GM23338 (cell line): ENCODE measurements around the gene GAN. TPM values are rescaled to one million over a fixed set of nuclear protein-coding genes. Genes with fewer than 3 reads are reported as not detected.

Experiments used
- ATAC-seq: fragments of 200-7000 bp; cut with Tn5 transposase; 3 replicates; pipeline ENCODE4 v1.9.1; 2020
- DNase-seq: peaks from one replicate; pipeline ENCODE4 v3.0.0-alpha.2; 2015; ENCODE audit warnings: low spot score
- H2AFZ ChIP-seq: fragments of 200-600 bp; sonication (generic); 2 replicates; pipeline ENCODE4 v1.8.0; 2016; ENCODE audit warnings: antibody characterized with exemption, mild to moderate bottlenecking, moderate library complexity
- H3F3A ChIP-seq: fragments of 200-600 bp; sonication (generic); replicated peaks from 2 replicates; pipeline ENCODE4 v1.8.0; 2017; ENCODE audit warnings: antibody characterized with exemption, mixed run types, low read depth
- H3K27ac ChIP-seq: fragments of 200-600 bp; sonication (generic); 2 replicates; pipeline ENCODE4 v1.6.1; 2016; ENCODE audit warnings: low read depth
- H3K27me3 ChIP-seq: fragments of 200-600 bp; sonication (generic); 2 replicates; pipeline ENCODE4 v1.8.0; 2016; ENCODE audit warnings: mild to moderate bottlenecking, mixed run types, moderate library complexity; ENCODE audit not compliant: insufficient read depth
- H3K36me3 ChIP-seq: fragments of 200-600 bp; sonication (generic); 2 replicates; pipeline ENCODE4 v1.8.0; 2016; ENCODE audit warnings: mild to moderate bottlenecking; ENCODE audit not compliant: insufficient read depth
- H3K4me1 ChIP-seq: fragments of 200-600 bp; sonication (generic); 2 replicates; pipeline ENCODE4 v1.8.0; 2016; ENCODE audit warnings: mild to moderate bottlenecking, moderate library complexity; ENCODE audit not compliant: insufficient read depth
- H3K4me2 ChIP-seq: fragments of 200-600 bp; sonication (generic); 2 replicates; pipeline ENCODE4 v1.7.1; 2017; ENCODE audit warnings: mixed run types
- H3K4me3 ChIP-seq: fragments of 200-600 bp; sonication (generic); 2 replicates; pipeline ENCODE4 v1.6.1; 2016; ENCODE audit warnings: mixed run types
- H3K79me2 ChIP-seq: fragments of 200-600 bp; sonication (generic); replicated peaks from 2 replicates; pipeline ENCODE4 v1.8.0; 2017; ENCODE audit warnings: mild to moderate bottlenecking; ENCODE audit not compliant: insufficient read depth
- H3K9me2 ChIP-seq: fragments of 200-600 bp; sonication (generic); 2 replicates; pipeline ENCODE4 v1.8.0; 2017; ENCODE audit not compliant: insufficient read depth
- H4K20me1 ChIP-seq: fragments of 200-600 bp; sonication (generic); replicated peaks from 2 replicates; pipeline ENCODE4 v1.8.0; 2017; ENCODE audit warnings: mild to moderate bottlenecking; ENCODE audit not compliant: insufficient read depth
- H3K27ac Mint-ChIP-seq: 2 replicates; pipeline ENCODE4 v1.8.0; 2020; ENCODE audit warnings: inconsistent platforms, mild to moderate bottlenecking, moderate library complexity, mixed read lengths
- H3K27me3 Mint-ChIP-seq: 3 replicates; pipeline ENCODE4 v1.8.0; 2022; ENCODE audit warnings: low read depth, mild to moderate bottlenecking, moderate library complexity, mixed read lengths, inconsistent platforms; ENCODE audit not compliant: insufficient read depth, poor library complexity
- H3K36me3 Mint-ChIP-seq: 3 replicates; pipeline ENCODE4 v1.8.0; 2021; ENCODE audit warnings: low read depth, mild to moderate bottlenecking, inconsistent platforms, moderate library complexity, mixed read lengths
- H3K4me1 Mint-ChIP-seq: 3 replicates; pipeline ENCODE4 v1.8.0; 2020; ENCODE audit warnings: mild to moderate bottlenecking, inconsistent platforms, mixed read lengths
- H3K4me3 Mint-ChIP-seq: 3 replicates; pipeline ENCODE4 v1.8.0; 2021; ENCODE audit warnings: moderate library complexity, mild to moderate bottlenecking, inconsistent platforms, mixed read lengths
- H3K9me3 Mint-ChIP-seq: 3 replicates; pipeline ENCODE4 v1.8.0; 2020; ENCODE audit warnings: moderate library complexity, mild to moderate bottlenecking, inconsistent platforms, mixed read lengths
- CREB1 ChIP-seq: fragments of 250-450 bp; sonication (Bioruptor Pico); IDR thresholded peaks from 2 replicates; pipeline ENCODE4 v1.5.0; 2020; ENCODE audit warnings: low read depth, mild to moderate bottlenecking, moderate library complexity
- CTCF ChIP-seq, 2 experiments: fragments of 200-600 bp in 1 of 2; sonication (generic) in 1 of 2; conservative IDR thresholded peaks; 2 replicates each; pipeline versions ENCODE4 v1.5.1 to v1.6.1; 2016 to 2017; ENCODE audit warnings: antibody characterized with exemption in 2 of 2, low read depth in 2 of 2, mild to moderate bottlenecking in 2 of 2, moderate library complexity in 1 of 2
- JUNB ChIP-seq: IDR thresholded peaks from one replicate; pipeline ENCODE4 v1.6.1; 2016; ENCODE audit warnings: antibody characterized with exemption; ENCODE audit not compliant: unreplicated experiment
- NANOG ChIP-seq: IDR thresholded peaks from 2 replicates; pipeline ENCODE4 v1.6.1; 2016; ENCODE audit warnings: antibody characterized with exemption, borderline replicate concordance
- POLR2AphosphoS5 ChIP-seq: IDR thresholded peaks from 2 replicates; pipeline ENCODE4 v1.6.1; 2016; ENCODE audit warnings: antibody characterized with exemption, low read depth
- REST ChIP-seq: IDR thresholded peaks from one replicate; pipeline ENCODE4 v1.6.1; 2018; ENCODE audit warnings: antibody characterized with exemption; ENCODE audit not compliant: unreplicated experiment
- STAT1 ChIP-seq: IDR thresholded peaks from one replicate; pipeline ENCODE4 v1.6.1; 2016; ENCODE audit warnings: antibody characterized with exemption; ENCODE audit not compliant: unreplicated experiment
- ZNF114 ChIP-seq: fragments of 250-450 bp; sonication (Bioruptor Pico); IDR thresholded peaks from 2 replicates; pipeline ENCODE4 v1.5.0; 2020; ENCODE audit warnings: mild to moderate bottlenecking, moderate library complexity
- ZNF331 ChIP-seq: fragments of 250-450 bp; sonication (Bioruptor Pico); IDR thresholded peaks from 2 replicates; pipeline ENCODE4 v1.5.0; 2020; ENCODE audit warnings: low read depth, mild to moderate bottlenecking, moderate library complexity
- polyA plus RNA-seq: library from polyadenylated mRNA; unstranded; fragments of >200 nt; fragmentation: Nextera tagmentation; extraction: Ambion mirVana; gene quantifications from 2 replicates; pipeline ENCODE4 v1.2.1, GENCODE V29; 2016
- total RNA-seq: library from RNA; depleted of rRNA; stranded (reverse); fragments of >200 nt; shearing (Covaris generic); gene quantifications from 2 replicates; pipeline ENCODE4 v1.2.3, GENCODE V29; 2014

GAN gene
- total and polyA plus RNA-seq, 2 experiments from 2014 or later: 8.1 to 28.5 TPM

DNA sequence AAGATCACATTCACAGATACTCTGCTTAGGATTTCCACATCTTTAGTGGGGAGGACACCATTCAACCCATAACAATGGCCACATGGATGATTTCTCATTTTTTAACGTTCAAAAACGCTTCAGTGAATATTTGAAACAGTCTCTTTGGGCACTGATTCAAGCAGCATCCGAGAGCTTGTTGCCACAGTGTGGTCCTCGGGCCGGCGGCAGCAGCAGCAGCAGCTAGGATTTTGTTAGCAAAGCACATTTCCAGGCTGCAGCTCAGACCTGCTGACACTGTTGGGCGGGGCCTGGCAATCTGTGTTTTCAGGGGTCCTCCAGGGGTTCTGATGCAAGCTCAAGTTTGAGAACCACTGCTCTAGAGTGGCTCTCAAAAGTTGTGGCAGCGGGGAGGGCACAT lies 102.0 kb downstream of the GAN start:
- Histone ChIP-seq H3F3A (no peaks in the 10 kb centered on the region), H4K20me1 (no peaks in the 10 kb centered on the region), H3K4me1 (peaks cover 18% of the 10 kb centered on the region), H3K36me3 (no peaks in the 10 kb centered on the region), H3K9me2 (no peaks in the 10 kb centered on the region), H2AFZ (peak overlapping the region; percentile 72), H3K79me2 (no peaks in the 10 kb centered on the region), H3K4me2 (no peak overlapping the region), H3K27ac (no peak overlapping the region), H3K4me3 (no peak overlapping the region), H3K27me3 (no peaks in the 10 kb centered on the region)
- TF ChIP-seq ZNF114 (CRISPR knock-in tag) (no peak), REST (no peak), POLR2AphosphoS5 (no peak), STAT1 (no peak), CREB1 (no peak), ZNF331 (no peak), CTCF (conservative IDR thresholded peaks at IDR 0.05; ENCODE audit: low read depth in 2 of 2) (no peak), JUNB (no peak)
- peaks cover 7% of the 10 kb centered on the region for H3K27me3 Mint-ChIP-seq
- ATAC-seq: no peak
- no peak overlapping the region for H3K4me3 Mint-ChIP-seq
- no peak for DNase-seq
- H3K36me3 Mint-ChIP-seq: no peaks in the 10 kb centered on the region
- H3K9me3 Mint-ChIP-seq: peaks cover 4% of the 10 kb centered on the region
- peaks cover 23% of the 10 kb centered on the region for H3K4me1 Mint-ChIP-seq
- H3K27ac Mint-ChIP-seq: no peak overlapping the region

DNA sequence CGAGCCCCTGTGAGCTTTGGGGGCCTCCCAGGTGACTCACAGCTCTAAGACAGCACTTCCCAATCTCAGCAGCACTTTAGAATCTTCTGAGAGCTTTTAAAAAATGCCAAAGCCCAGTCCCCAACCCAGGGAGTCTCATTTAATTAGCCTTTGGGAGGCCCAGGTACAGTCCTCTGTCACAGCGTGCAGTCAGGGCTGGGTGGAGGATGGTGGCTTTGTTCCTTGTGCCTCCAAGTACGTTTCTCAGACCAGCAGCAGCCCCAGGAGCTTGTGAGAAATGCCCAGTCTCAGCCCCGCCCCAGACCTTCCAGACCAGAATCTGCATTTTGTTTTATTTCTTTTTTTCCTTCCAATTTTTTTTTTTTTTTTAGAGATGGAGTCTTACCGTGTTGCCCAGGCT lies 102.4 kb downstream of the GAN start:
- H3K36me3 ChIP-seq: no peaks in the 10 kb centered on the region
- DNase-seq (no peak), ATAC-seq (no peak)
- no peak overlapping the region for H3K27ac ChIP-seq
- H3K27me3 ChIP-seq: no peaks in the 10 kb centered on the region
- no peak overlapping the region for H3K4me2 ChIP-seq
- Mint-ChIP-seq H3K9me3 (peaks cover 8% of the 10 kb centered on the region), H3K27ac (no peak overlapping the region), H3K27me3 (peaks cover 7% of the 10 kb centered on the region), H3K36me3 (no peaks in the 10 kb centered on the region), H3K4me1 (peaks cover 23% of the 10 kb centered on the region), H3K4me3 (no peak overlapping the region)
- H3K4me1 ChIP-seq: peaks cover 18% of the 10 kb centered on the region
- H3K79me2 ChIP-seq: no peaks in the 10 kb centered on the region
- no peaks in the 10 kb centered on the region for H3K9me2 ChIP-seq
- no peaks in the 10 kb centered on the region for H4K20me1 ChIP-seq
- H2AFZ ChIP-seq: peak overlapping the region; percentile 72
- no peaks in the 10 kb centered on the region for H3F3A ChIP-seq
- H3K4me3 ChIP-seq: no peak overlapping the region
- TF ChIP-seq ZNF114 (CRISPR knock-in tag): no peak
- no peak for TF ChIP-seq NANOG
- no peak for TF ChIP-seq CTCF (conservative IDR thresholded peaks at IDR 0.05; ENCODE audit: low read depth in 2 of 2)
- TF ChIP-seq REST: no peak
